GM12878 (cell line): ENCODE measurements around the gene SNAPC3. TPM values are rescaled to one million over a fixed set of nuclear protein-coding genes. Genes with fewer than 3 reads are reported as not detected.
"Not testable (repeated sequence)": the region's sequence is repeated elsewhere in the genome, so short reads cannot be mapped to it uniquely, and the experiment has no call there.

ENCODE experiments used
- ATAC-seq: fragments of 200-7000 bp; cut with Tn5 transposase; 3 replicates; pipeline ENCODE4 v1.9.1; 2020; ENCODE audit warnings: mild to moderate bottlenecking, moderate library complexity
- BruUV-seq: library from RNA; stranded (reverse); fragments of 400-500 nt; replicated peaks from 2 replicates; lab custom pipeline; 2021; lab: Mats Ljungman, UMichigan
- CTCF ChIA-PET: fragments of 300-600 bp; sonication (Branson Sonifier 250); formaldehyde crosslinking; extraction: SDS; loops from one replicate; lab custom pipeline; 2021; ENCODE audit warnings: inconsistent platforms; lab: Yijun Ruan, JAX
- POLR2A ChIA-PET: fragments of 350-600 bp; formaldehyde crosslinking; extraction: SDS; loops from one replicate; lab custom pipeline; 2021; ENCODE audit warnings: inconsistent platforms; lab: Charles Lee
- RAD21 ChIA-PET: fragments of 300-600 bp; sonication (Branson Sonifier 250); formaldehyde crosslinking; loops from one replicate; lab custom pipeline; 2023; ENCODE audit warnings: antibody characterized with exemption; ENCODE audit not compliant: unreplicated experiment; lab: Charles Lee
- SMC1A ChIA-PET: fragments of 300-600 bp; sonication (Branson Sonifier 250); formaldehyde crosslinking; loops from one replicate; lab custom pipeline; 2023; ENCODE audit not compliant: unreplicated experiment, uncharacterized antibody; lab: Charles Lee
- DNase-seq: peaks from one replicate; pipeline ENCODE4 v3.0.0-alpha.2; 2011; ENCODE audit warnings: low read depth, low spot score
- FAIRE-seq: peaks from 3 replicates; lab custom pipeline; 2011; peaks lifted over from hg19 to GRCh38; lab: Jason Lieb, UNC
- H2AFZ ChIP-seq: 2 replicates; pipeline ENCODE4 v1.6.0; 2011; ENCODE audit warnings: low read depth, low read length, control low read depth; ENCODE audit not compliant: control insufficient read depth
- H3K27ac ChIP-seq: 2 replicates; pipeline ENCODE4 v1.5.1; 2011; ENCODE audit warnings: control low read depth; ENCODE audit not compliant: control insufficient read depth, insufficient read depth
- H3K27me3 ChIP-seq, 2 experiments: replicated peaks in 1 of 2; 2 replicates each; pipeline versions ENCODE4 v1.6.0 to v1.6.1; 2011; ENCODE audit warnings: low read length in 1 of 2; ENCODE audit not compliant: control insufficient read depth in 2 of 2, insufficient read depth in 2 of 2
- H3K36me3 ChIP-seq, 2 experiments: 2 replicates each; pipeline ENCODE4 v1.5.1; 2011; ENCODE audit warnings: low read length in 1 of 2; ENCODE audit not compliant: control insufficient read depth in 2 of 2, insufficient read depth in 2 of 2
- H3K4me1 ChIP-seq: 2 replicates; pipeline ENCODE4 v1.6.1; 2011; ENCODE audit warnings: mild to moderate bottlenecking, low read length, moderate library complexity, mixed read lengths; ENCODE audit not compliant: control insufficient read depth, insufficient read depth
- H3K4me2 ChIP-seq: 2 replicates; pipeline ENCODE4 v1.6.0; 2011; ENCODE audit warnings: control low read depth; ENCODE audit not compliant: control insufficient read depth, insufficient read depth
- H3K4me3 ChIP-seq: fragments of 200-600 bp; sonication (generic); 2 replicates; pipeline ENCODE4 v1.5.1; 2016
- H3K79me2 ChIP-seq: 2 replicates; pipeline ENCODE4 v1.6.0; 2011; ENCODE audit warnings: low read length; ENCODE audit not compliant: control insufficient read depth, insufficient read depth
- H3K9ac ChIP-seq: 2 replicates; pipeline ENCODE4 v1.8.0; 2011; ENCODE audit warnings: low read length, control low read depth, mixed read lengths; ENCODE audit not compliant: control insufficient read depth, insufficient read depth
- H3K9me3 ChIP-seq: replicated peaks from 3 replicates; pipeline ENCODE4 v1.5.1; 2011; ENCODE audit warnings: mild to moderate bottlenecking, low read length; ENCODE audit not compliant: control insufficient read depth, insufficient read depth
- H4K20me1 ChIP-seq: 2 replicates; pipeline ENCODE4 v1.6.0; 2011; ENCODE audit not compliant: control insufficient read depth, insufficient read depth
- ASH2L ChIP-seq: fragments of 300-600, 200-600 bp; sonication (generic); IDR thresholded peaks from 2 replicates; pipeline ENCODE4 v1.6.1; 2017; ENCODE audit warnings: low read depth, mild to moderate bottlenecking, borderline replicate concordance
- CBFB ChIP-seq: IDR thresholded peaks from 2 replicates; pipeline ENCODE4 v1.6.1; 2016; ENCODE audit warnings: antibody characterized with exemption, low read depth
- CBX5 ChIP-seq: sonication (generic); IDR thresholded peaks from 2 replicates; pipeline ENCODE4 v1.6.1; 2016; ENCODE audit warnings: low read depth, moderate library complexity, mild to moderate bottlenecking, inconsistent platforms
- KAT2A ChIP-seq: conservative IDR thresholded peaks from 2 replicates; pipeline ENCODE4 v1.6.1; 2011; ENCODE audit warnings: low read depth, low read length; ENCODE audit not compliant: control insufficient read depth
- NR2F1 ChIP-seq: fragments of 450-650 bp; conservative IDR thresholded peaks from 2 replicates; pipeline ENCODE4 v1.6.1; 2017; ENCODE audit warnings: mild to moderate bottlenecking
- POLR2AphosphoS5 ChIP-seq: IDR thresholded peaks from 2 replicates; pipeline ENCODE4 v1.6.1; 2011; ENCODE audit warnings: mild to moderate bottlenecking, low read length, inconsistent platforms
- SIX5 ChIP-seq: IDR thresholded peaks from 2 replicates; pipeline ENCODE4 v1.6.1; 2011; ENCODE audit warnings: mild to moderate bottlenecking, low read depth, low read length, moderate library complexity; ENCODE audit not compliant: severe bottlenecking
- SMAD1 ChIP-seq: fragments of 450-650 bp; IDR thresholded peaks from 2 replicates; pipeline ENCODE4 v1.6.1; 2018; ENCODE audit warnings: mild to moderate bottlenecking, low read depth; ENCODE audit not compliant: partially characterized antibody
- SUPT20H ChIP-seq: IDR thresholded peaks from 2 replicates; pipeline ENCODE4 v1.6.1; 2011; ENCODE audit warnings: low read depth, mild to moderate bottlenecking, low read length, moderate library complexity, borderline replicate concordance; ENCODE audit not compliant: control insufficient read depth
- WGBS: methylation state at CpG from one replicate; pipeline ENCODE4 v1.1.6; 2016; ENCODE audit warnings: low lambda C conversion rate; ENCODE audit not compliant: insufficient replicate concordance, insufficient coverage; ENCODE audit errors: missing lambda C conversion rate; 5-methylcytosine and 5-hydroxymethylcytosine counted together
- in situ Hi-C: fragments of 300-500 bp; cut with MboI; formaldehyde crosslinking; loops from 9 replicates; pipeline ENCODE4 v1.14.3; 2018; ENCODE audit warnings: mixed read lengths
- intact Hi-C: fragments of 100-400 bp; cut with micrococcal nuclease; formaldehyde crosslinking; loops from one replicate; pipeline ENCODE4 v1.14.2; 2022; ENCODE audit not compliant: unreplicated experiment
- polyA plus RNA-seq, 11 experiments: library from polyadenylated mRNA; depleted of rRNA in 4 of 11; unstranded in 6 of 11; stranded (reverse) in 5 of 11; fragments of >200 nt; fragmentation: Nextera tagmentation in 4 of 11; fragmentation: Illumina TruSeq in 1 of 11; extraction: Ambion mirVana in 4 of 11; extraction: Trizol in 1 of 11; gene quantifications; 1 replicate in 1 of 11; 2 replicates in 10 of 11; pipeline versions ENCODE4 v1.2.1 to v1.2.3, GENCODE V29; 2011 to 2016; ENCODE audit warnings: inconsistent platforms in 2 of 11, missing spikeins in 2 of 11, low read depth in 1 of 11
- total RNA-seq, 4 experiments: library from RNA; depleted of rRNA in 3 of 4; stranded (reverse); fragments of >200 nt in 3 of 4; fragmentation: Illumina TruSeq in 1 of 4; extraction: Trizol in 1 of 4; gene quantifications; 2 replicates each; pipeline versions ENCODE4 v1.2.1 to v1.2.3, GENCODE V29; 2013 to 2021
- TF ChIP-seq, protein P1 (sequence below), 3 experiments: IDR thresholded peaks in 2 of 3; conservative IDR thresholded peaks in 1 of 3; 2 replicates each; pipeline ENCODE4 v1.5.1; 2011; ENCODE audit warnings: low read depth in 3 of 3, low read length in 3 of 3, mild to moderate bottlenecking in 3 of 3, control low read depth in 2 of 3, moderate library complexity in 2 of 3, inconsistent platforms in 1 of 3, mixed read lengths in 1 of 3; ENCODE audit not compliant: control insufficient read depth in 2 of 3, insufficient read depth in 1 of 3; ENCODE audit errors: extremely low read depth in 1 of 3
- TF ChIP-seq, protein P2 (sequence below): fragments of 450-650 bp; IDR thresholded peaks from 2 replicates; pipeline ENCODE4 v1.6.1; 2017; ENCODE audit warnings: mild to moderate bottlenecking, low read depth, inconsistent platforms; ENCODE audit not compliant: poor library complexity, severe bottlenecking
- TF ChIP-seq, protein P3 (sequence below): IDR thresholded peaks from 2 replicates; pipeline ENCODE4 v1.6.1; 2011; ENCODE audit warnings: borderline replicate concordance, low read depth, mild to moderate bottlenecking, moderate library complexity, mixed read lengths, low read length; ENCODE audit not compliant: insufficient read depth; ENCODE audit errors: extremely low read length

Gene SNAPC3
- total and polyA plus RNA-seq, 10 of the 15 experiments (the other 5 are each of a cell fraction or from before 2014, with no cell fraction given): 5.7 to 47.4 (median 24.6) TPM

- CTCF ChIA-PET, H3K9ac ChIP-seq, H3K4me2 ChIP-seq, SMC1A ChIA-PET, H3K4me1 ChIP-seq, in situ Hi-C loops, H3K79me2 ChIP-seq, H3K27ac ChIP-seq, H2AFZ ChIP-seq, BruUV-seq, ATAC-seq, POLR2A ChIA-PET, DNase-seq, FAIRE-seq, RAD21 ChIA-PET, H3K4me3 ChIP-seq, H3K27me3 ChIP-seq, H3K9me3 ChIP-seq, H4K20me1 ChIP-seq, intact Hi-C loops: not testable (repeated sequence)
- WGBS: over 99% methylated on average over 28 of the region's 33 CpGs
- peaks cover 15 to 25% of the 10 kb centered on the region in 2 experiments for H3K36me3 ChIP-seq
Observed at GRCh38 chr9:15442264-15442663, 19.6 kb downstream of the SNAPC3 start.

- H3K4me3 ChIP-seq: no peak overlapping the region
- no peak overlapping the region for H3K27ac ChIP-seq
- FAIRE-seq (no peak), DNase-seq (no peak), ATAC-seq (no peak)
- in situ Hi-C loops: no loop called here
- RAD21 ChIA-PET: no interaction called here
- no peak overlapping the region for H3K4me2 ChIP-seq
- intact Hi-C loops: no loop called here
- no TSS peak for BruUV-seq
- no peaks in the 10 kb centered on the region; the same call in 1 of the 2 replicates for H3K79me2 ChIP-seq
- no peaks in the 10 kb centered on the region for H3K27me3 ChIP-seq
- no peak overlapping the region for H3K9ac ChIP-seq
- WGBS: 95% methylated on average over 3 of the region's 3 CpGs
- no peaks in the 10 kb centered on the region for H3K4me1 ChIP-seq
- peaks cover 14 to 28% of the 10 kb centered on the region in 2 experiments for H3K36me3 ChIP-seq
- CTCF ChIA-PET: interaction anchor here (1.4 kb wide), 3 partner anchors 10 to 21 kb away, joined by 3 to 5 read pairs (median 3); partner anchors contain the start of gene SNAPC3
- SMC1A ChIA-PET: interaction anchor here (0.9 to 1.7 kb wide), 6 partner anchors 8 to 259 kb away, joined by 3 to 7 read pairs (median 4); no protein-coding TSS in a partner anchor
- POLR2A ChIA-PET: no interaction called here
- H2AFZ ChIP-seq: no peak overlapping the region
- H3K9me3 ChIP-seq: no peaks in the 10 kb centered on the region
- no peaks in the 10 kb centered on the region for H4K20me1 ChIP-seq
- TF ChIP-seq CBFB (no peak), ASH2L (no peak), SUPT20H (no peak), POLR2AphosphoS5 (no peak), CBX5 (no peak), SIX5 (no peak), NR2F1 (no peak), SMAD1 (no peak), KAT2A (no peak)
- TF ChIP-seq, protein P1, sequence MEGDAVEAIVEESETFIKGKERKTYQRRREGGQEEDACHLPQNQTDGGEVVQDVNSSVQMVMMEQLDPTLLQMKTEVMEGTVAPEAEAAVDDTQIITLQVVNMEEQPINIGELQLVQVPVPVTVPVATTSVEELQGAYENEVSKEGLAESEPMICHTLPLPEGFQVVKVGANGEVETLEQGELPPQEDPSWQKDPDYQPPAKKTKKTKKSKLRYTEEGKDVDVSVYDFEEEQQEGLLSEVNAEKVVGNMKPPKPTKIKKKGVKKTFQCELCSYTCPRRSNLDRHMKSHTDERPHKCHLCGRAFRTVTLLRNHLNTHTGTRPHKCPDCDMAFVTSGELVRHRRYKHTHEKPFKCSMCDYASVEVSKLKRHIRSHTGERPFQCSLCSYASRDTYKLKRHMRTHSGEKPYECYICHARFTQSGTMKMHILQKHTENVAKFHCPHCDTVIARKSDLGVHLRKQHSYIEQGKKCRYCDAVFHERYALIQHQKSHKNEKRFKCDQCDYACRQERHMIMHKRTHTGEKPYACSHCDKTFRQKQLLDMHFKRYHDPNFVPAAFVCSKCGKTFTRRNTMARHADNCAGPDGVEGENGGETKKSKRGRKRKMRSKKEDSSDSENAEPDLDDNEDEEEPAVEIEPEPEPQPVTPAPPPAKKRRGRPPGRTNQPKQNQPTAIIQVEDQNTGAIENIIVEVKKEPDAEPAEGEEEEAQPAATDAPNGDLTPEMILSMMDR (IDR thresholded peaks at IDR 0.05 in 2 of 3, conservative IDR thresholded peaks at IDR 0.05 in 1 of 3; ENCODE audit: control insufficient read depth in 2 of 3, extremely low read depth in 1 of 3, insufficient read depth in 1 of 3, low read depth in 3 of 3, low read length in 3 of 3): no peak
- TF ChIP-seq, protein P2, sequence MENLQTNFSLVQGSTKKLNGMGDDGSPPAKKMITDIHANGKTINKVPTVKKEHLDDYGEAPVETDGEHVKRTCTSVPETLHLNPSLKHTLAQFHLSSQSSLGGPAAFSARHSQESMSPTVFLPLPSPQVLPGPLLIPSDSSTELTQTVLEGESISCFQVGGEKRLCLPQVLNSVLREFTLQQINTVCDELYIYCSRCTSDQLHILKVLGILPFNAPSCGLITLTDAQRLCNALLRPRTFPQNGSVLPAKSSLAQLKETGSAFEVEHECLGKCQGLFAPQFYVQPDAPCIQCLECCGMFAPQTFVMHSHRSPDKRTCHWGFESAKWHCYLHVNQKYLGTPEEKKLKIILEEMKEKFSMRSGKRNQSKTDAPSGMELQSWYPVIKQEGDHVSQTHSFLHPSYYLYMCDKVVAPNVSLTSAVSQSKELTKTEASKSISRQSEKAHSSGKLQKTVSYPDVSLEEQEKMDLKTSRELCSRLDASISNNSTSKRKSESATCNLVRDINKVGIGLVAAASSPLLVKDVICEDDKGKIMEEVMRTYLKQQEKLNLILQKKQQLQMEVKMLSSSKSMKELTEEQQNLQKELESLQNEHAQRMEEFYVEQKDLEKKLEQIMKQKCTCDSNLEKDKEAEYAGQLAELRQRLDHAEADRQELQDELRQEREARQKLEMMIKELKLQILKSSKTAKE: no peak
- TF ChIP-seq, protein P3, sequence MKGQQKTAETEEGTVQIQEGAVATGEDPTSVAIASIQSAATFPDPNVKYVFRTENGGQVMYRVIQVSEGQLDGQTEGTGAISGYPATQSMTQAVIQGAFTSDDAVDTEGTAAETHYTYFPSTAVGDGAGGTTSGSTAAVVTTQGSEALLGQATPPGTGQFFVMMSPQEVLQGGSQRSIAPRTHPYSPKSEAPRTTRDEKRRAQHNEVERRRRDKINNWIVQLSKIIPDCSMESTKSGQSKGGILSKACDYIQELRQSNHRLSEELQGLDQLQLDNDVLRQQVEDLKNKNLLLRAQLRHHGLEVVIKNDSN: no peak
Observed at GRCh38 chr9:15444141-15444540, 21.5 kb downstream of the SNAPC3 start.
